GM21619 (cell line): Measurements from ENCODE around the gene URB1.
"Not testable (repeated sequence)": the region's sequence is repeated elsewhere in the genome, so short reads cannot be mapped to it uniquely, and the experiment has no call there.

Experiments
- ATAC-seq: cut with Tn5 transposase; IDR thresholded peaks from one replicate; pipeline ENCODE4 v1.9.1; 2021; ENCODE audit not compliant: unreplicated experiment

Gene URB1

DNA sequence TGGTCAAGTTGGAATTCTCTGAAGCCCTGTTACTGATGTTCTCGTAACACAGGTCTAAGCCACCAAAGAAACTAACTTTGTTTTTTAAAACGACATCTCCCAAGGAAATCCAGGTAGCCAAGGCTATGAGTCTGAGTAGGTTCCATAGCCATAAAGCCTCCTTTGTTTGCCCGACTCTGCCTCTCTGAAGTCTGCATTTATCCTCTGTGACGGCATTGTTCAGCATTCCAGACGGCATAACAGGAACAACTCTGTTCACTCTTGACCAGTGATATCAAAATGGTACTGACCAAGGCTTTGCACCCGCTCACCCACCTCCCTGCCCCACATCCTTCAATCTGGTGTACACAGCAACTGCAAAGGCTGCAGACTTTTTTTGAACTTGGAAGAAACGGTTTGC is 14.8 kb downstream of the URB1 start:
- no peak for ATAC-seq

GRCh38 chr21:32377506-32377905 is 15.3 kb downstream of the URB1 start:
- no peak for ATAC-seq

DNA sequence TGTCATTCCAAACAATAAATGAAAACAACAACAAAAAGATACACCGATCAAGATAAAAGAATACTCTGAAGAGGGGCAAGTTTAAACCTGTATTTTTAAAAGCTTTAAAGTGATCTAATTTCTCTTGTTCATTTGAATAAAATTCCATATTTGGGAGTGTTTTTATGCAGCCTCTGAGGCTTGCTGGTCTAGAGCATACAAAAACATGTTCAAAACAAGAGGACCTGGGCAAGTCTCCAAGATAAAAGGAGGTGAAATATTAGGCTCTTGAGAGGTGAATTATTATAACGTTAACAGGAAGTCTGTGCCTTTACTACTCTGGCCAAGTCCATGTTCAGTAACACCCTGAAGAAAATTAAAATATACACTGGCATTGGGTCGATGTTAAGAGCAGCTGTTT is 20.1 kb downstream of the URB1 start:
- ATAC-seq, result no peak

DNA sequence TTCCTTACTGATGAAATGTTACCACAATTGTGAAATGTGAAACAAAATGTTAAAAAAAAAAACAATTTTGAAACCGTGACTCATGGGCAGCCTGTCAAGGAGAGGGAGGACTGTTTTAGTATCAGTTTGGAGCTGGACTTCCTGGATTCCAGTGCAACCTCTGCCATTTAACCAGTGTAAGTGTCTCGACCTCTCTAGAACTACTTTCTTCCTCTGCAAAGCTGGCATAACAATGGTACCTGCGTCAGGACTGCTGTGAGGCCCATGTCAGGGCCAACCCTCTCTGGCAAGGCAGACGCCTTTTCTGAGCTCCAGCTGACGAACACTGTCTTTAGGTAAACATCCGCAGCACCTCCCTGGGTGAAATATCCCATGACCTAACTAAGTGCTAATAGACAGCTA is 20.9 kb downstream of the URB1 start:
- ATAC-seq, result no peak

DNA sequence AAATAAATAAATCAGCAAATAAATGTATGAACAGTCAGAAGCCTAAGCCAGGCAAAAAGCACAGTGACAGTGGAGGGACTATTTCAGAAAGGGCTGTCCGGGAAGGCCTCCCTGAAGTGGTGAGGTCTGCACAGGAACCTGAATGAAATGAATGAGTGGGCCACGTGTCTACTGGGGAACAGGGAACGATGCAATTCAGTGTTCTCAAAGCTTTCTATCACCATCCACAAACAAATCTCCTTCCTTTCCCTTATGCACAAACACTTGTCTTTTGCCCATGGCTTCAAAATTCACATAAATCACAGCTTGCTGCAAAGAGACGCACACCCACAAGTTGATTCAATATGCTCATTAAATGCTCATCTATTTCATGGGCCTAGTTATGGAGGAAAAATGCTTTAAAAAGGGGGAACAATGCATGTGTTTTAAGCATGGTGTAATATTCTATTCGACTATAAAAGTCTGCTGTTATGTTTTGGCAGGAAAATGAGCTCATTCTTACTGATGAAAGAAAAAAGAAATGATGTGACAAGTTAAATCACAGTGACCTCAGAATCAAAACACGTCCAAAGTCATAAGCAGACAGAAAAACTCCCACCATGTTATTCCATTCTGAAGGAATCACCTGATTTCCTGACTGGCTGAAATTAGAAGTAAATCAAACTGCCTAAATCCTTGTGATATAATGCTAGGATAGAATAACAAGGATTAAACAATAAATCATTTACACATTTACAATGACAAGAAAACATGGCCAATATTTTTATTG is 21.6 kb downstream of the URB1 start:
- no peak for ATAC-seq

GRCh38 chr21:32368961-32369360 is 23.9 kb downstream of the URB1 start:
- ATAC-seq, result not testable (repeated sequence)

GRCh38 chr21:32368386-32368785 is 24.4 kb downstream of the URB1 start:
- ATAC-seq, result no peak

DNA sequence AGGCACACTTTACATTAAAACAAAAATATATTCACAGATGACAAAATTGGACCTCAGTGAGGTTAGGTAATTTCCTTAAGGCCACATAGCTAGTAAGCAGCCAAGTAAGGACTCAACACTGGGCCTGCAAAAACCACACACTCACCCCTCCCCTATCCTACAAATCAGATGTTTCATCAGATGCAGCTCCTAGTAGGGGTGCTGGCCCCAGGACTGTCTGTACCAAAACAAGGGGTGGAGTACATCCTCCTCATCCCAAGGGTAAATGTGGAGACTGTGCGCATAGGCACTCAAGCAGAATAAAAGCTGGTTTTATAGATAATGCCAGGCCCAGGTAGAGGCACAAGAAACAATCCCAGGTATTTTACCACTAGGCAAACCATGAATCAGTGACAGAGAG is 25.7 kb downstream of the URB1 start:
- ATAC-seq, result no peak

GRCh38 chr21:32366191-32366590 is 26.6 kb downstream of the URB1 start:
- no peak for ATAC-seq

DNA sequence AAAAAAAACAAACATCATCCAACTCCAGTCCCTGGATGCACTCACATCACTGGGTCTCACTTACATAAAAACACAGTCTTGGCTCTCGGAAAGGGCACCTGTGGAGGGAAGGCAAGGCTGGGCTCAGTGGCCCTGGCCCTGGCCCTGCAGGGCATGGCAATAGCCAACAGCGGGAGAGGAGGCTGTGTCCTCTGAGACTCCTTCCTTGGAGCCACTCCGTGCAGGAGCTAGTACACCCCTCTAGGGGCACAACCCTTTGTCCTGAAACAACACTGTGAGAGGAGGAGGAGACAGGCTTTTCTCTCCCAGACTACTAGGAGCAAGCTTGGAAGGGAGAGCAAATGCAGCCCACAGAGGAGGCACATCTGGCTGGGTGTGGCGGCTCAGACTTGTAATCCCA is 28.0 kb downstream of the URB1 start:
- no peak for ATAC-seq

DNA sequence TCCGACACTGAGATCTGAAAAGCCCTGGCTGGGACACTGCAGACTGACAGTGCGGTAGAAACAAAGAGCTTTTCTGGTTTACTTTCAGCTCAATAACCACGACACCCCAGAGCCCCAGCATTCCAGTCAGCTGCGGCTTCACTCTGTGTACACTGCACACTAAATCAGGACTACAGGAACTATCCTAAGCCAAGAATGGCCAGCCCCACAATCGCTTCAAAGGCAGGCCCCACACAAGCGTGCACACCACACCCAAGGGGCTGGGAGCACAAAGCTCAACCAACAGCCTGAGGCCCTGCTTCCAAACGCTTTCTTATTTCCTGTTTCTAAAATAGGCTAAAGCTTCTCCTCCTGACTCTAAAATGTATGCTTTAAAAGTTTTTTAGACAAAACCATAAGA is 28.4 kb downstream of the URB1 start:
- ATAC-seq, result no peak

- ATAC-seq, result no peak
Observed at GRCh38 chr21:32360401-32360975, 32.3 kb downstream of the URB1 start.

DNA sequence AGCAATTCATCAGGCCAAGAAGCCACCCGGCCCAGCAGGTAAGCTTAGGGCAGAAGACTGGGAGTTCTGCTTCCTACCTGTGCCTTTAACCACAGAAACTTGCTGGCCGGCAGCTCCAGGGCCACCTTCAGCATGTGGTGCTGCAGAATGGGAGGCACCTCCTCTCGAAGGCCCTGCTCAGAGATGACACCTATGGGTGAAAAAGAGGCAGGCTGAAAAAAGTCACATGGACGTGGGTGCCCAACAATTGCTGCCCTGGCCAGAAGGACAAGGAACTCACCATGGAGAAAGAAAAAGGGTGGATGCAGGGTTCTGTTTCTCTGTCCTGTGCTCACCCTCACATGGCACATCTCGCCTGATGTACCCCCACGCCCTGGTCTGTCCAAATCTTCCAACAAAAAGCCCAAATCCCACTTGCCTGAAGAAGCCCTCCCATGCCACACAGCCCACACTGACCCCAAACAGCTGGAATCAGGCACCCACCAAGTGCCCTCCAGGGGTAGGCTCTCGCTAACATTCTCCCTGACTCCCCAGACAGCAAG is 33.0 kb downstream of the URB1 start:
- no peak for ATAC-seq

- ATAC-seq, result no peak
Observed at GRCh38 chr21:32356874-32357395, 35.9 kb downstream of the URB1 start.

DNA sequence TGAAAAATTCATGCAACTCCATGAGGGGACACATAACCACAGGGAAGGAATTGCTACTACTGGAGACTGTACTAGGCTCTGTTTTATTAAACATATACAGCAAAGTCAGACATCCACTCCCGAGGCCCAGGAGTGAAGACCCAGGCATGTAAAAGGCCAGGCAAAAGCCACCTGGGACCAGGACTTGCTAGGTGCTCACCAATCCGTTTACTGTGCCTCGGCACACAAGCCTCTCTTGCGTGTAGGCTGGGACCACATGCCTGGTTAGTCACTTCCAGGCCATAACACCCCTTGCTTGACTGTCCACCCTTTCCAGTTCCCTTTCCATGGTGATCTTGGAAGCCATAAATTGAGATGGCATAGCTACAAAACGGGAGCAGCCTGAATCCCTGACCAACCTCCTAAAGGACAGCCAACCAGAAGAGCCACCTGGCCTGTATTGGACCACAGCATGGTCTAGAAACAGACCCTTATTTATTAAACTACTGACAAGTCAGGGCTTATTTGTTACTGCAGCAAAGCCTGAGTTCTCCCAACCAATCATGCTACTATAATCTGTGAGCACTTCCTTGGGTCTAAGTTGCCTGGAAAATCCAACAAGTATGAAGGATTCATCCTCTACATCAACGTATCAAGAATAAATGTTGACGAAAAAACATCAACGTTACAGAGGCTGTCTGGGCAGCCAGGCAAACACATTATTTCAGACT is 39.7 kb downstream of the URB1 start:
- no peak for ATAC-seq

GRCh38 chr21:32352526-32352925 is 40.3 kb downstream of the URB1 start:
- ATAC-seq, result no peak

DNA sequence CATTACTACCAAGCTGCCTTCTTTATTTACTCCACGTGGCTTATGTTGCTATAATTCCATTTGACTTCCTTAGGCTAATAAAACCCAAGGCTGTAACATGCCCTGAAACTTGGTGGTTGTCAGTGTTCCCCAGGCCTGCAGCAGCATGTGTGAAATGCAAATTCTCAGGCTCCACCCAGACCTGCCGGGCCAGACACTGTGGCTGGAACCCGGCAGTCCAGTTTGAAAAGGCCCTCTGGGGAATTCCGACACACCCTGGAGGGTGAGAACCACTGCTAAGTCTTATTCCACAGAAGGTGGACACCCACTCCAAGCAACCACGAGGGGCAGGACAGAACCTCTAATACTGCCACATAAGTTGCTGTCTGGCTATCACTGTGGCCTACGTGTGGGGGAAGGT is 41.4 kb downstream of the URB1 start:
- no peak for ATAC-seq

- no peak for ATAC-seq
Observed at GRCh38 chr21:32350981-32351380, 41.8 kb downstream of the URB1 start.

DNA sequence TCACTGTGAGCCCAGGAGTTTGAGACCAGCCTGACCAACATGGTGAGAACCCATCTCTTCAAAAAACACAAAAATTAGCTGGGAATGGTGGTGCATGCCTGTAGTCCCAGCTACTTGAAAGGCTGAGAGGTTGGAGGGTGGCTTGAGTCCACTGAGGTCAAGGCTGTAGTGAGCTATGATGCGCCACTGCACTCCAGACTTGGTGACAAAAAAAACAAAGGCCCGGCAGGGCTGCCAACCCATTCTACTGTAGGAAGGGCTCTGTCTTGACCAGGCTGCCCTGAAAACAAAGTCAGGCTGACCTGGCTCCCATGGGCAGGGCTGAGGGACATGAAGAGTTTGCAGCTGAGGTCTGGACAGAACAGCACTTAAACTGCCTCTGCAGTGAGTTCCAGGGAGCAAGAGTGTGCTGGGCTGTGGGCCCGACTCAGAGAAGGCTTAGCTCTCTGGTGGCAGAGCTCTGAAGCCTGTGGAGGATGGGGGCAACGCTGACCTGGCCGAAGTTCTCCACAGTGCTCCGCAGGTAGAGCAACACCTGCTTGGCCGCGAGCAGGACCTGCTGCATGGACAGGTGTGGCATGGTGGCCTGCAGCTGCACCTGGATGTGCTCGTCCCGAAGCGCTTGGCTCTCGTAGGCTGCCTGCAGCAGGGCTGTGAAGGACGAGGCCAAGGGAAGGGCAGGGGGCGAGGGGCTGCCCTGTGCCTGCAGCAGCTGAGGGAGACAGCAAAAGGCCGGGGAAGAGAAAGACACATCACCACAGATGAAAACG is 42.4 kb downstream of the URB1 start:
- no peak for ATAC-seq

DNA sequence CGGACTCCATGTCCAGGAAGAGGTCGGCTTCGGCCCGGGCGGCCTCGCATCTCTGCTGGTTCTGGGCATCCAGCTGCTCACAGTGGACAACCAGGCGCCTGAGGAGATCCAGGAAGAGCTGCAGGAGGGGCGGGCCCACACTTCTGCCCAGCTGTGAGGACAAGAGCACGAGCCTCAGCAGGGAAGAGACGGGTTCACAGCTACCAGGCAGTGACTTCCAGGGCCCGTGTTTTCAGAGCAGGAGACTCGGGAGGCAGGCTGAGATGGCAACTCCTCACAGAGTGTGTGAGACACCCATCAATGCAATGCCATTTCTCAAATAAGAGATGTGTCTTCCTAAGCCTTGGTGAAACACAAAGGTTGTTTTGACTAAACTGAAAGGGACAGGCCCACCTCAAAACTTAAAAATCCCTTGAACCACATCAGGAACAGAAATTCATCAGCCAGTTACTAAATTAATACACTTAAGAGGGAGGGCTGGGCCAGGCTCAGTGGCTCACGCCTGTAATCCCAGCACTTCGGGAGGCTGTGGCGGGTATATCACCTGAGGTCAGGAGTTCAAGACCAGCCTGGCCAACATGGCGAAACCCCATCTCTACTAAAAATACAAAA is 43.4 kb downstream of the URB1 start:
- no peak for ATAC-seq
